HEK293 (cell line): ENCODE measurements around the gene NEIL1.

Experiments used
- BCL11A ChIP-seq: fragments of 450-650 bp; formaldehyde crosslinking; IDR thresholded peaks from 2 replicates; pipeline ENCODE4 v1.5.1; 2016; ENCODE audit warnings: low read depth, missing biosample characterization, missing genetic modification characterization
- KLF7 ChIP-seq: fragments of 450-650 bp; formaldehyde crosslinking; IDR thresholded peaks from 2 replicates; pipeline ENCODE4 v1.5.1; 2016; ENCODE audit warnings: missing biosample characterization, missing genetic modification characterization, borderline replicate concordance
- OSR2 ChIP-seq: fragments of 450-650 bp; formaldehyde crosslinking; IDR thresholded peaks from 2 replicates; pipeline ENCODE4 v1.5.1; 2016; ENCODE audit warnings: missing biosample characterization, missing genetic modification characterization
- SCRT1 ChIP-seq: fragments of 450-650 bp; formaldehyde crosslinking; IDR thresholded peaks from 2 replicates; pipeline ENCODE4 v1.5.1; 2016; ENCODE audit warnings: missing biosample characterization, missing genetic modification characterization, borderline replicate concordance
- SETDB1 ChIP-seq: IDR thresholded peaks from one replicate; pipeline ENCODE4 v1.6.1; 2017; ENCODE audit warnings: mild to moderate bottlenecking, low read length, moderate library complexity, mixed read lengths; ENCODE audit not compliant: insufficient read length
- YY1 ChIP-seq: fragments of 450-650 bp; formaldehyde crosslinking; IDR thresholded peaks from 2 replicates; pipeline ENCODE4 v1.5.1; 2018; ENCODE audit warnings: missing biosample characterization, missing genetic modification characterization
- ZBTB17 ChIP-seq: fragments of 450-650 bp; formaldehyde crosslinking; IDR thresholded peaks from 2 replicates; pipeline ENCODE4 v1.5.1; 2016; ENCODE audit warnings: missing biosample characterization, missing genetic modification characterization
- ZEB2 ChIP-seq: fragments of 450-650 bp; formaldehyde crosslinking; IDR thresholded peaks from 2 replicates; pipeline ENCODE4 v1.5.1; 2016; ENCODE audit warnings: missing biosample characterization, missing genetic modification characterization
- ZNF202 ChIP-seq: fragments of 450-650 bp; formaldehyde crosslinking; IDR thresholded peaks from 2 replicates; pipeline ENCODE4 v1.5.1; 2016; ENCODE audit warnings: missing biosample characterization, missing genetic modification characterization, borderline replicate concordance
- ZNF239 ChIP-seq: fragments of 450-650 bp; formaldehyde crosslinking; IDR thresholded peaks from 2 replicates; pipeline ENCODE4 v1.5.1; 2016; ENCODE audit warnings: missing biosample characterization, missing genetic modification characterization
- ZNF311 ChIP-seq: fragments of 450-650 bp; formaldehyde crosslinking; IDR thresholded peaks from 2 replicates; pipeline ENCODE4 v1.5.1; 2017; ENCODE audit warnings: missing biosample characterization, missing genetic modification characterization, borderline replicate concordance
- ZNF335 ChIP-seq: fragments of 450-650 bp; formaldehyde crosslinking; conservative IDR thresholded peaks from 2 replicates; pipeline ENCODE4 v1.5.1; 2016; ENCODE audit warnings: missing biosample characterization, missing genetic modification characterization
- ZNF37A ChIP-seq: fragments of 450-650 bp; IDR thresholded peaks from 2 replicates; pipeline ENCODE4 v1.5.1; 2018; ENCODE audit warnings: missing biosample characterization, missing genetic modification characterization
- ZNF423 ChIP-seq: fragments of 450-650 bp; formaldehyde crosslinking; IDR thresholded peaks from 2 replicates; pipeline ENCODE4 v1.5.1; 2016; ENCODE audit warnings: missing biosample characterization, missing genetic modification characterization
- ZNF48 ChIP-seq: fragments of 450-650 bp; formaldehyde crosslinking; IDR thresholded peaks from 2 replicates; pipeline ENCODE4 v1.5.1; 2016; ENCODE audit warnings: missing biosample characterization, missing genetic modification characterization
- ZNF510 ChIP-seq: fragments of 450-650 bp; formaldehyde crosslinking; IDR thresholded peaks from 2 replicates; pipeline ENCODE4 v1.5.1; 2018; ENCODE audit warnings: mild to moderate bottlenecking, missing genetic modification characterization, missing biosample characterization; ENCODE audit not compliant: insufficient replicate concordance
- ZNF555 ChIP-seq: fragments of 450-650 bp; formaldehyde crosslinking; conservative IDR thresholded peaks from 2 replicates; pipeline ENCODE4 v1.5.1; 2017; ENCODE audit warnings: missing biosample characterization, mild to moderate bottlenecking, missing genetic modification characterization, inconsistent platforms
- ZNF596 ChIP-seq: fragments of 450-650 bp; IDR thresholded peaks from 2 replicates; pipeline ENCODE4 v1.5.0; 2018; ENCODE audit warnings: missing biosample characterization, mild to moderate bottlenecking, missing genetic modification characterization, moderate library complexity
- ZNF600 ChIP-seq: fragments of 450-650 bp; formaldehyde crosslinking; IDR thresholded peaks from 2 replicates; pipeline ENCODE4 v1.5.1; 2016; ENCODE audit warnings: missing biosample characterization, missing genetic modification characterization
- ZNF623 ChIP-seq: fragments of 450-650 bp; formaldehyde crosslinking; IDR thresholded peaks from 2 replicates; pipeline ENCODE4 v1.5.1; 2016; ENCODE audit warnings: missing biosample characterization, missing genetic modification characterization
- ZNF624 ChIP-seq: fragments of 450-650 bp; formaldehyde crosslinking; IDR thresholded peaks from 2 replicates; pipeline ENCODE4 v1.5.1; 2017; ENCODE audit warnings: missing biosample characterization, missing genetic modification characterization
- ZNF660 ChIP-seq: fragments of 450-650 bp; IDR thresholded peaks from 2 replicates; pipeline ENCODE4 v1.5.1; 2018; ENCODE audit warnings: missing biosample characterization, mild to moderate bottlenecking, missing genetic modification characterization
- ZNF707 ChIP-seq: fragments of 450-650 bp; formaldehyde crosslinking; IDR thresholded peaks from 2 replicates; pipeline ENCODE4 v1.5.1; 2016; ENCODE audit warnings: missing biosample characterization, missing genetic modification characterization
- ZNF785 ChIP-seq: fragments of 450-650 bp; formaldehyde crosslinking; IDR thresholded peaks from 2 replicates; pipeline ENCODE4 v1.5.1; 2016; ENCODE audit warnings: missing biosample characterization, missing genetic modification characterization
- ZNF792 ChIP-seq: fragments of 450-650 bp; formaldehyde crosslinking; IDR thresholded peaks from 2 replicates; pipeline ENCODE4 v1.5.1; 2016; ENCODE audit warnings: missing biosample characterization, missing genetic modification characterization
- ZSCAN23 ChIP-seq: fragments of 450-650 bp; formaldehyde crosslinking; IDR thresholded peaks from 2 replicates; pipeline ENCODE4 v1.5.1; 2016; ENCODE audit warnings: missing biosample characterization, missing genetic modification characterization
- TF ChIP-seq, protein P1 (sequence below): fragments of 450-650 bp; formaldehyde crosslinking; IDR thresholded peaks from 2 replicates; pipeline ENCODE4; 2016; ENCODE audit warnings: missing biosample characterization, missing genetic modification characterization
- TF ChIP-seq, protein P2 (sequence below): fragments of 450-650 bp; formaldehyde crosslinking; IDR thresholded peaks from 2 replicates; pipeline ENCODE4 v1.5.1; 2016; ENCODE audit warnings: missing biosample characterization, missing genetic modification characterization
- TF ChIP-seq, protein P3 (sequence below): fragments of 450-650 bp; formaldehyde crosslinking; IDR thresholded peaks from 2 replicates; pipeline ENCODE4 v1.5.1; 2016; ENCODE audit warnings: missing biosample characterization, missing genetic modification characterization
- TF ChIP-seq, protein P4 (sequence below): fragments of 450-650 bp; formaldehyde crosslinking; IDR thresholded peaks from 2 replicates; pipeline ENCODE4 v1.5.1; 2016; ENCODE audit warnings: missing biosample characterization, missing genetic modification characterization
- TF ChIP-seq, protein P5 (sequence below): fragments of 450-650 bp; formaldehyde crosslinking; IDR thresholded peaks from 2 replicates; pipeline ENCODE4 v1.5.1; 2016; ENCODE audit warnings: missing biosample characterization, missing genetic modification characterization
- TF ChIP-seq, protein P6 (sequence below): fragments of 450-650 bp; formaldehyde crosslinking; IDR thresholded peaks from 2 replicates; pipeline ENCODE4 v1.5.1; 2016; ENCODE audit warnings: missing biosample characterization, missing genetic modification characterization
- TF ChIP-seq, protein P7 (sequence below): fragments of 450-650 bp; IDR thresholded peaks from 2 replicates; pipeline ENCODE4 v1.5.1; 2018; ENCODE audit warnings: missing biosample characterization, mild to moderate bottlenecking, missing genetic modification characterization

Gene NEIL1

DNA sequence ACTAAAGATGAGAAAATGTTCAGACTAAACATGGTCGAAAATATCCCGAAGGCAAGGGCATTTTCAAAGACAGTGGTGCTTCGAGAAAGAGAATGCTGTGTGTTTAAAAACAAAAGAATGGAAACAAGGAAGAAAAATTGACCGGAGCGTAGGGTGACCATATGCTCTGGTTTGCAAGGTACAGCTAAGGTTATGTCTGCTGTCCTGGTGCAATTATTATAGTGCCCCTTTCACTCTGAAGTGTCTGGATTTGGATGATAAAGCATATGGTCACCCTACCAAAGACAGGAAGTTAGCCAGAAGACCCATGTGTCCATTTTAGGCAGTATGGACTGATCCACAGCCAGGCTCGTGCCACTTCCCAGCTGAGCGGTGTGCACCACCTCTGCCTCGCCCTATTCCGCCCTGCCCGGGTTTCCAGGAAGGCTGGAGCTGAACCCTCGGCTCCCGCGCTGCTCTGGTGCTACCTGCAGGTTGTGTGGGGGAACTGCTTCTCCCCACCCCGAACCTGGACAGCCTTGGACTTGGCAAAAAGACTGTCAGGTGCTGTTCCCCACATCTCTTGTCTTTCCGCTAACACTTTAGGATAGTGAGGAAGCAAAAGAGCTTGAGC is 39.0 kb upstream of the NEIL1 start (continued):
- TF ChIP-seq ZNF311 (no peak), ZNF37A (tag by site-specific recombination) (no peak), KLF7 (tag by site-specific recombination) (no peak), ZNF792 (tag by site-specific recombination) (no peak), SCRT1 (tag by site-specific recombination) (no peak), ZNF510 (tag by site-specific recombination) (no peak), ZNF707 (tag by site-specific recombination) (no peak), ZNF335 (no peak), ZNF239 (tag by site-specific recombination) (no peak), ZNF785 (no peak), SETDB1 (no peak), ZEB2 (tag by site-specific recombination) (no peak), OSR2 (tag by site-specific recombination) (no peak), ZBTB17 (tag by site-specific recombination) (peak; percentile 34; the same call in 1 of the 2 replicates), ZSCAN23 (no peak), ZNF202 (tag by site-specific recombination) (no peak), ZNF555 (tag by site-specific recombination) (no peak), YY1 (no peak), ZNF423 (tag by site-specific recombination) (no peak), ZNF660 (tag by site-specific recombination) (no peak), ZNF596 (tag by site-specific recombination) (no peak), BCL11A (no peak), ZNF624 (tag by site-specific recombination) (no peak), ZNF600 (peak; percentile 89), ZNF623 (tag by site-specific recombination) (no peak), ZNF48 (tag by site-specific recombination) (no peak)
- TF ChIP-seq, protein P1, sequence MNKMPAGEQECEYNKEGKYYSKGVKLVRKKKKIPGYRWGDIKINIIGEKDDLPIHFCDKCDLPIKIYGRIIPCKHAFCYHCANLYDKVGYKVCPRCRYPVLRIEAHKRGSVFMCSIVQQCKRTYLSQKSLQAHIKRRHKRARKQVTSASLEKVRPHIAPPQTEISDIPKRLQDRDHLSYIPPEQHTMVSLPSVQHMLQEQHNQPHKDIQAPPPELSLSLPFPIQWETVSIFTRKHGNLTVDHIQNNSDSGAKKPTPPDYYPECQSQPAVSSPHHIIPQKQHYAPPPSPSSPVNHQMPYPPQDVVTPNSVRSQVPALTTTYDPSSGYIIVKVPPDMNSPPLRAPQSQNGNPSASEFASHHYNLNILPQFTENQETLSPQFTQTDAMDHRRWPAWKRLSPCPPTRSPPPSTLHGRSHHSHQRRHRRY (tag by site-specific recombination): no peak
- TF ChIP-seq, protein P2, sequence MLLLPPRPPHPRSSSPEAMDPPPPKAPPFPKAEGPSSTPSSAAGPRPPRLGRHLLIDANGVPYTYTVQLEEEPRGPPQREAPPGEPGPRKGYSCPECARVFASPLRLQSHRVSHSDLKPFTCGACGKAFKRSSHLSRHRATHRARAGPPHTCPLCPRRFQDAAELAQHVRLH (tag by site-specific recombination): no peak
- TF ChIP-seq, protein P3, sequence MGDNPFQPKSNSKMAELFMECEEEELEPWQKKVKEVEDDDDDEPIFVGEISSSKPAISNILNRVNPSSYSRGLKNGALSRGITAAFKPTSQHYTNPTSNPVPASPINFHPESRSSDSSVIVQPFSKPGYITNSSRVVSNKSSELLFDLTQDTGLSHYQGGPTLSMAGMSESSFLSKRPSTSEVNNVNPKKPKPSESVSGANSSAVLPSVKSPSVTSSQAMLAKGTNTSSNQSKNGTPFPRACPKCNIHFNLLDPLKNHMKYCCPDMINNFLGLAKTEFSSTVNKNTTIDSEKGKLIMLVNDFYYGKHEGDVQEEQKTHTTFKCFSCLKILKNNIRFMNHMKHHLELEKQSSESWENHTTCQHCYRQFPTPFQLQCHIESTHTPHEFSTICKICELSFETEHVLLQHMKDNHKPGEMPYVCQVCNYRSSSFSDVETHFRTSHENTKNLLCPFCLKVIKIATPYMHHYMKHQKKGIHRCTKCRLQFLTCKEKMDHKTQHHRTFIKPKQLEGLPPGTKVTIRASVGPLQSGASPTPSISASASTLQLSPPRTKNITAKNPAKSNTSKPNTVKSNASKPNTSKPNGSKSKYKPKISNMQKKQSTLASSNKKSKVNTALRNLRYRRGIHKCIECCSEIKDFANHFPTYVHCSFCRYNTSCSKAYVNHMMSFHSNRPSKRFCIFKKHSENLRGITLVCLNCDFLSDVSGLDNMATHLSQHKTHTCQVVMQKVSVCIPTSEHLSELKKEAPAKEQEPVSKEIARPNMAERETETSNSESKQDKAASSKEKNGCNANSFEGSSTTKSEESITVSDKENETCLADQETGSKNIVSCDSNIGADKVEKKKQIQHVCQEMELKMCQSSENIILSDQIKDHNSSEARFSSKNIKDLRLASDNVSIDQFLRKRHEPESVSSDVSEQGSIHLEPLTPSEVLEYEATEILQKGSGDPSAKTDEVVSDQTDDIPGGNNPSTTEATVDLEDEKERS (tag by site-specific recombination): no peak
- TF ChIP-seq, protein P4, sequence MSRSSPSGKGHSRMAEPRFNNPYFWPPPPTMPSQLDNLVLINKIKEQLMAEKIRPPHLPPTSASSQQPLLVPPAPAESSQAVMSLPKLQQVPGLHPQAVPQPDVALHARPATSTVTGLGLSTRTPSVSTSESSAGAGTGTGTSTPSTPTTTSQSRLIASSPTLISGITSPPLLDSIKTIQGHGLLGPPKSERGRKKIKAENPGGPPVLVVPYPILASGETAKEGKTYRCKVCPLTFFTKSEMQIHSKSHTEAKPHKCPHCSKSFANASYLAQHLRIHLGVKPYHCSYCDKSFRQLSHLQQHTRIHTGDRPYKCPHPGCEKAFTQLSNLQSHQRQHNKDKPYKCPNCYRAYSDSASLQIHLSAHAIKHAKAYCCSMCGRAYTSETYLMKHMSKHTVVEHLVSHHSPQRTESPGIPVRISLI: no peak
- TF ChIP-seq, protein P5, sequence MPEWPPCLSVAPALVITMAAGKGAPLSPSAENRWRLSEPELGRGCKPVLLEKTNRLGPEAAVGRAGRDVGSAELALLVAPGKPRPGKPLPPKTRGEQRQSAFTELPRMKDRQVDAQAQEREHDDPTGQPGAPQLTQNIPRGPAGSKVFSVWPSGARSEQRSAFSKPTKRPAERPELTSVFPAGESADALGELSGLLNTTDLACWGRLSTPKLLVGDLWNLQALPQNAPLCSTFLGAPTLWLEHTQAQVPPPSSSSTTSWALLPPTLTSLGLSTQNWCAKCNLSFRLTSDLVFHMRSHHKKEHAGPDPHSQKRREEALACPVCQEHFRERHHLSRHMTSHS: no peak
- TF ChIP-seq, protein P6, sequence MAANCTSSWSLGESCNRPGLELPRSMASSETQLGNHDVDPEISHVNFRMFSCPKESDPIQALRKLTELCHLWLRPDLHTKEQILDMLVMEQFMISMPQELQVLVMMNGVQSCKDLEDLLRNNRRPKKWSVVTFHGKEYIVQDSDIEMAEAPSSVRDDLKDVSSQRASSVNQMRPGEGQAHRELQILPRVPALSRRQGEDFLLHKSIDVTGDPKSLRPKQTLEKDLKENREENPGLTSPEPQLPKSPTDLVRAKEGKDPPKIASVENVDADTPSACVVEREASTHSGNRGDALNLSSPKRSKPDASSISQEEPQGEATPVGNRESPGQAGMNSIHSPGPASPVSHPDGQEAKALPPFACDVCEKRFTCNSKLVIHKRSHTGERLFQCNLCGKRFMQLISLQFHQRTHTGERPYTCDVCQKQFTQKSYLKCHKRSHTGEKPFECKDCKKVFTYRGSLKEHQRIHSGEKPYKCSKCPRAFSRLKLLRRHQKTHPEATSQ: no peak
- TF ChIP-seq, protein P7, sequence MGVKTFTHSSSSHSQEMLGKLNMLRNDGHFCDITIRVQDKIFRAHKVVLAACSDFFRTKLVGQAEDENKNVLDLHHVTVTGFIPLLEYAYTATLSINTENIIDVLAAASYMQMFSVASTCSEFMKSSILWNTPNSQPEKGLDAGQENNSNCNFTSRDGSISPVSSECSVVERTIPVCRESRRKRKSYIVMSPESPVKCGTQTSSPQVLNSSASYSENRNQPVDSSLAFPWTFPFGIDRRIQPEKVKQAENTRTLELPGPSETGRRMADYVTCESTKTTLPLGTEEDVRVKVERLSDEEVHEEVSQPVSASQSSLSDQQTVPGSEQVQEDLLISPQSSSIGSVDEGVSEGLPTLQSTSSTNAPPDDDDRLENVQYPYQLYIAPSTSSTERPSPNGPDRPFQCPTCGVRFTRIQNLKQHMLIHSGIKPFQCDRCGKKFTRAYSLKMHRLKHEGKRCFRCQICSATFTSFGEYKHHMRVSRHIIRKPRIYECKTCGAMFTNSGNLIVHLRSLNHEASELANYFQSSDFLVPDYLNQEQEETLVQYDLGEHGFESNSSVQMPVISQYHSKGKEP (tag by site-specific recombination): no peak
